ENCODE results near the gene VILL.

Gene VILL

DNA sequence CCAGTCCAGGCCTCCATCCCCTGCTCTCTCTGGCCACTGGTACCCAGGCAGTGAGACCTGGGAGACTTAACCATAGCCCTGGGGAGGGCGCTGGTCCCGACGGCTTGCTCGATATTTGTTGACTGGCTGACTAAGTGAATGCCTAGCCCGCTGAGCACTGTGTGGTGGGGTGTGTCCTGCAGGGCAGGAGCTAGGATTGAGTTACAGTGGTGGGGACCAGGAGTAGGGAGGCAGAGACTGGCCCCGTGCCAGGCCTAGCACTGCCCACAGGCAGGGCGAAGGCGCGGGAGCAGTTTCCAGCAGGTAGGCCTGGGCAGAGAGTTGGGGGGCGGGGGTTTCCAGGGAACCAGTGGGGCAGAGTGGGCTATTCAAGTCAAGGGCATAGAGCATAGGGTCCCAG, at the start of gene VILL:
VILL (plus strand) TSS at position 260 of the 400 bp plus-strand sequence. CDS start 2,887 bp downstream, outside the sequence.
- no peak within 1 kb of the TSS for H3K27ac ChIP-seq
- no peak for TF ChIP-seq ZFX (IDR thresholded peaks at IDR 0.05)

GRCh38 chr3:37941608-37942508, 48.7 kb upstream of the VILL start:
- TF ChIP-seq ZFX (IDR thresholded peaks at IDR 0.05): no peak
- TF ChIP-seq, protein P1, sequence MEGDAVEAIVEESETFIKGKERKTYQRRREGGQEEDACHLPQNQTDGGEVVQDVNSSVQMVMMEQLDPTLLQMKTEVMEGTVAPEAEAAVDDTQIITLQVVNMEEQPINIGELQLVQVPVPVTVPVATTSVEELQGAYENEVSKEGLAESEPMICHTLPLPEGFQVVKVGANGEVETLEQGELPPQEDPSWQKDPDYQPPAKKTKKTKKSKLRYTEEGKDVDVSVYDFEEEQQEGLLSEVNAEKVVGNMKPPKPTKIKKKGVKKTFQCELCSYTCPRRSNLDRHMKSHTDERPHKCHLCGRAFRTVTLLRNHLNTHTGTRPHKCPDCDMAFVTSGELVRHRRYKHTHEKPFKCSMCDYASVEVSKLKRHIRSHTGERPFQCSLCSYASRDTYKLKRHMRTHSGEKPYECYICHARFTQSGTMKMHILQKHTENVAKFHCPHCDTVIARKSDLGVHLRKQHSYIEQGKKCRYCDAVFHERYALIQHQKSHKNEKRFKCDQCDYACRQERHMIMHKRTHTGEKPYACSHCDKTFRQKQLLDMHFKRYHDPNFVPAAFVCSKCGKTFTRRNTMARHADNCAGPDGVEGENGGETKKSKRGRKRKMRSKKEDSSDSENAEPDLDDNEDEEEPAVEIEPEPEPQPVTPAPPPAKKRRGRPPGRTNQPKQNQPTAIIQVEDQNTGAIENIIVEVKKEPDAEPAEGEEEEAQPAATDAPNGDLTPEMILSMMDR (conservative IDR thresholded peaks at IDR 0.05): no peak
- H3K27ac ChIP-seq: no peak overlapping the region

DNA sequence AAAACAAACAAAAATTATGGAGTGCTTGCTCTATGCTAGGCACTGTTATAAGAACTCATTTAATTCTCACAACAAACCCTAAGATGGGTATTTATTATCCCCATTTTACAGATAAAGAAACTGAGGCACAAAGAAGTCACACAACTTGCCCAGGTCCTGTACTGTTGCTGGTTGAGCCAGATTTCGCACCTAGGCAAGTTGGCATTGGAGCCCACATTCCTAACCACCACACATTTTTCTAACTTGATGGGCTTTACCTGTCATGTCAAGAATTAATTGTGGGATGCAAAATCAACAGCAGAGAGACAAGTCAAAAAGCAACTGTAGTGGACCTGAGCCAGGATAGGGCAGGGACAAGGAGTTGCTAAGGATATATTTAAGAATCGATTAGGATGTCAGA, 47.9 kb upstream of the VILL start:
- no peak overlapping the region for H3K27ac ChIP-seq
- TF ChIP-seq ZFX (IDR thresholded peaks at IDR 0.05): no peak
- TF ChIP-seq, protein P1 (conservative IDR thresholded peaks at IDR 0.05): no peak

- no peak overlapping the region for H3K27ac ChIP-seq
- TF ChIP-seq, protein P1 (conservative IDR thresholded peaks at IDR 0.05): no peak
- no peak for TF ChIP-seq ZFX (IDR thresholded peaks at IDR 0.05)
These were observed 47.5 kb upstream of the VILL start for GRCh38 chr3:37943126-37943525.

- H3K27ac ChIP-seq: no peak overlapping the region
- TF ChIP-seq, protein P1 (conservative IDR thresholded peaks at IDR 0.05): no peak
- TF ChIP-seq ZFX (IDR thresholded peaks at IDR 0.05): no peak
These were observed 46.8 kb upstream of the VILL start for GRCh38 chr3:37943631-37944314.

GRCh38 chr3:37944391-37944842, 46.2 kb upstream of the VILL start:
- H3K27ac ChIP-seq: no peak overlapping the region
- no peak for TF ChIP-seq ZFX (IDR thresholded peaks at IDR 0.05)
- TF ChIP-seq, protein P1 (conservative IDR thresholded peaks at IDR 0.05): no peak

- H3K27ac ChIP-seq: 0 out of 2 replicates have a peak overlapping the region, but pooled peaks have one; percentile 2
These were observed 45.3 kb upstream of the VILL start for GRCh38 chr3:37945156-37945806.

More at GRCh38 chr3:37945156-37945806, 45.3 kb upstream of the VILL start:
- no peak for TF ChIP-seq ZFX (IDR thresholded peaks at IDR 0.05)
